Measurements from ENCODE around the gene BMPR1A. TPM values are rescaled to one million over a fixed set of nuclear protein-coding genes. Genes with fewer than 3 reads are reported as not detected.

BMPR1A gene
- total RNA-seq, 1 experiment from 2014 or later, result 104 TPM

- CTCF ChIA-PET, result interaction anchor here (0.6 to 13.7 kb wide), 3 partner anchors 8 to 128 kb away, joined by 3 to 462 read pairs (median 3); no protein-coding TSS in a partner anchor
- Mint-ChIP-seq H3K27ac (no peak overlapping the region), H3K9me3 (no peaks in the 10 kb centered on the region), H3K27me3 (ENCODE audit: low read depth) (peaks cover 17% of the 10 kb centered on the region), H3K4me1 (peaks cover 34% of the 10 kb centered on the region), H3K4me3 (no peak overlapping the region), H3K36me3 (no peaks in the 10 kb centered on the region)
- DNase-seq (ENCODE audit: low spot score) (peak; percentile 3), ATAC-seq (no peak)
- TF ChIP-seq MAX (CRISPR knock-in tag; IDR thresholded peaks at IDR 0.05) (no peak), KAT7 (CRISPR knock-in tag; IDR thresholded peaks at IDR 0.05; ENCODE audit: borderline replicate concordance) (no peak), FOXP1 (CRISPR knock-in tag; IDR thresholded peaks at IDR 0.05; ENCODE audit: borderline replicate concordance) (no peak), IRF2 (CRISPR knock-in tag; IDR thresholded peaks at IDR 0.05; ENCODE audit: borderline replicate concordance, low read depth) (no peak), JAZF1 (CRISPR knock-in tag; IDR thresholded peaks at IDR 0.05) (no peak), SMAD4 (CRISPR knock-in tag; IDR thresholded peaks at IDR 0.05) (no peak), ZNF396 (CRISPR knock-in tag; IDR thresholded peaks at IDR 0.05; ENCODE audit: borderline replicate concordance) (no peak)
- POLR2A ChIA-PET, result interaction anchor here (0.6 kb wide), 1 partner anchor 24 kb away, joined by 3 read pairs; no protein-coding TSS in a partner anchor
Measured at GRCh38 chr10:86963341-86963919, 207.0 kb downstream of the BMPR1A start.

GRCh38 chr10:86964061-86964846, 207.8 kb downstream of the BMPR1A start:
- no peak for ATAC-seq
- H3K9me3 Mint-ChIP-seq, result no peaks in the 10 kb centered on the region

GRCh38 chr10:86964847-86965190, 208.4 kb downstream of the BMPR1A start:
- ChIA-PET CTCF (interaction anchor here (0.6 to 13.7 kb wide), 3 partner anchors 10 to 50 kb away, joined by 3 to 462 read pairs (median 85); partner anchors contain the start of gene MMRN2), POLR2A (interaction anchor here (1.1 kb wide), 1 partner anchor 11 kb away, joined by 3 read pairs; no protein-coding TSS in a partner anchor)
- no peak for ATAC-seq
- Mint-ChIP-seq H3K4me1 (peaks cover 34% of the 10 kb centered on the region), H3K4me3 (no peak overlapping the region), H3K36me3 (no peaks in the 10 kb centered on the region), H3K27me3 (ENCODE audit: low read depth) (peaks cover 25% of the 10 kb centered on the region), H3K27ac (no peak overlapping the region), H3K9me3 (no peaks in the 10 kb centered on the region)
- TF ChIP-seq JAZF1 (CRISPR knock-in tag; IDR thresholded peaks at IDR 0.05), result no peak
- TF ChIP-seq SMAD3 (CRISPR knock-in tag; IDR thresholded peaks at IDR 0.05; ENCODE audit: borderline replicate concordance), result no peak
- no peak for TF ChIP-seq ZNF317 (CRISPR knock-in tag; IDR thresholded peaks at IDR 0.05; ENCODE audit: borderline replicate concordance, low read depth)
- no peak for TF ChIP-seq FOXJ3 (CRISPR knock-in tag; IDR thresholded peaks at IDR 0.05; ENCODE audit: borderline replicate concordance)
- no peak for TF ChIP-seq PRRX2 (CRISPR knock-in tag; IDR thresholded peaks at IDR 0.05)
- DNase-seq (ENCODE audit: low spot score), result peak; percentile 4

More at GRCh38 chr10:86964061-86964846, 207.8 kb downstream of the BMPR1A start:
- H3K27ac Mint-ChIP-seq, result no peak overlapping the region
- CTCF ChIA-PET, result interaction anchor here (0.6 to 13.7 kb wide), 4 partner anchors 9 to 129 kb away, joined by 3 to 462 read pairs (median 44); partner anchors contain the start of gene MMRN2
- POLR2A ChIA-PET, result no interaction called here
- H3K36me3 Mint-ChIP-seq, result no peaks in the 10 kb centered on the region
- no peak for TF ChIP-seq EMX1 (CRISPR knock-in tag; IDR thresholded peaks at IDR 0.05)
- no peak for TF ChIP-seq TCF7 (CRISPR knock-in tag; IDR thresholded peaks at IDR 0.05; ENCODE audit: low read depth)
- TF ChIP-seq OVOL2 (CRISPR knock-in tag; IDR thresholded peaks at IDR 0.05; ENCODE audit: borderline replicate concordance), result no peak
- TF ChIP-seq ZNF423 (CRISPR knock-in tag; IDR thresholded peaks at IDR 0.05), result no peak
- H3K27me3 Mint-ChIP-seq (ENCODE audit: low read depth), result peaks cover 23% of the 10 kb centered on the region
- peaks cover 32% of the 10 kb centered on the region for H3K4me1 Mint-ChIP-seq
- DNase-seq (ENCODE audit: low spot score), result peak; percentile 7
- H3K4me3 Mint-ChIP-seq, result no peak overlapping the region

GRCh38 chr10:86965986-86966654, 209.7 kb downstream of the BMPR1A start:
- no peak overlapping the region for H3K27ac Mint-ChIP-seq
- H3K4me3 Mint-ChIP-seq, result 0 out of 2 replicates have a peak overlapping the region, but pooled peaks have one; percentile 20

More at GRCh38 chr10:86965986-86966654, 209.7 kb downstream of the BMPR1A start:
- TF ChIP-seq ZNF671 (CRISPR knock-in tag; IDR thresholded peaks at IDR 0.05) (no peak), ETV6 (CRISPR knock-in tag; IDR thresholded peaks at IDR 0.05) (no peak), HMGXB4 (CRISPR knock-in tag; IDR thresholded peaks at IDR 0.05) (0 out of 2 replicates have a peak, but pooled peaks have one; percentile 2), FOXK1 (CRISPR knock-in tag; IDR thresholded peaks at IDR 0.05) (0 out of 2 replicates have a peak, but pooled peaks have one; percentile 10), SP1 (CRISPR knock-in tag; conservative IDR thresholded peaks at IDR 0.05) (no peak), PREB (CRISPR knock-in tag; IDR thresholded peaks at IDR 0.05; ENCODE audit: borderline replicate concordance) (0 out of 2 replicates have a peak, but pooled peaks have one; percentile 56), OVOL2 (CRISPR knock-in tag; IDR thresholded peaks at IDR 0.05; ENCODE audit: borderline replicate concordance) (no peak)
- ATAC-seq, result no peak
- POLR2A ChIA-PET, result interaction anchor here (0.6 to 1.1 kb wide), 5 partner anchors 10 to 210 kb away, joined by 3 to 4 read pairs (median 3); partner anchors contain the start of gene BMPR1A
- Mint-ChIP-seq H3K9me3 (no peaks in the 10 kb centered on the region), H3K36me3 (no peaks in the 10 kb centered on the region), H3K27me3 (ENCODE audit: low read depth) (peaks cover 34% of the 10 kb centered on the region), H3K4me1 (peaks cover 38% of the 10 kb centered on the region)
- CTCF ChIA-PET, result interaction anchor here (0.6 to 13.7 kb wide), 24 partner anchors 8 to 435 kb away, joined by 3 to 462 read pairs (median 4); partner anchors contain the start of genes MMRN2 and SNCG
- peak; percentile 5 for DNase-seq (ENCODE audit: low spot score)
